Chondrocyte (in vitro differentiated cells): Measurements from ENCODE around the gene SLC2A4RG. TPM values are rescaled to one million over a fixed set of nuclear protein-coding genes. Genes with fewer than 3 reads are reported as not detected.

Experiments used
- DNase-seq: peaks from one replicate; pipeline ENCODE4 v3.0.0; 2021; ENCODE audit warnings: mixed read lengths, low spot score
- H3K27ac Mint-ChIP-seq: one replicate; pipeline ENCODE4 v1.8.0; 2021; ENCODE audit warnings: mild to moderate bottlenecking, moderate library complexity, mixed read lengths; ENCODE audit not compliant: unreplicated experiment
- H3K27me3 Mint-ChIP-seq: 2 replicates; pipeline ENCODE4 v1.8.0; 2021; ENCODE audit warnings: low read depth, mixed read lengths
- H3K36me3 Mint-ChIP-seq: 2 replicates; pipeline ENCODE4 v1.8.0; 2021; ENCODE audit warnings: low read depth, mixed read lengths
- H3K4me1 Mint-ChIP-seq: 2 replicates; pipeline ENCODE4 v1.8.0; 2021; ENCODE audit warnings: low read depth, mild to moderate bottlenecking, mixed read lengths
- H3K4me3 Mint-ChIP-seq: one replicate; pipeline ENCODE4 v1.8.0; 2021; ENCODE audit warnings: mild to moderate bottlenecking, moderate library complexity, mixed read lengths; ENCODE audit not compliant: unreplicated experiment
- H3K9me3 Mint-ChIP-seq: 2 replicates; pipeline ENCODE4 v1.8.0; 2021; ENCODE audit warnings: low read depth, mixed read lengths
- long read RNA-seq: library from polyadenylated mRNA; stranded (forward); transcript quantifications from one replicate; pipeline ENCODE4 v2.0.0, GENCODE V29; 2021
- total RNA-seq: library from RNA; stranded (reverse); gene quantifications from 3 replicates; pipeline ENCODE4 v1.2.1, GENCODE V29; 2021
- TF ChIP-seq, protein P1 (sequence below): fragments of 200-600 bp; sonication (generic); IDR thresholded peaks from 2 replicates; pipeline ENCODE4 v1.5.0; 2021; ENCODE audit warnings: antibody characterized with exemption, mild to moderate bottlenecking, moderate library complexity

SLC2A4RG gene
- 90.7 to 105 TPM (median 101 TPM) in 3 replicates for total RNA-seq
- long read RNA-seq, transcript SLC2A4RG-201 (8 exons, 1,731 nt) = major isoform, 31 of 45 reads
- long read RNA-seq, partial matches to known transcripts = 7 of 45 reads
- long read RNA-seq, other reads (novel, unspliced or antisense) = 6 of 45 reads

DNA sequence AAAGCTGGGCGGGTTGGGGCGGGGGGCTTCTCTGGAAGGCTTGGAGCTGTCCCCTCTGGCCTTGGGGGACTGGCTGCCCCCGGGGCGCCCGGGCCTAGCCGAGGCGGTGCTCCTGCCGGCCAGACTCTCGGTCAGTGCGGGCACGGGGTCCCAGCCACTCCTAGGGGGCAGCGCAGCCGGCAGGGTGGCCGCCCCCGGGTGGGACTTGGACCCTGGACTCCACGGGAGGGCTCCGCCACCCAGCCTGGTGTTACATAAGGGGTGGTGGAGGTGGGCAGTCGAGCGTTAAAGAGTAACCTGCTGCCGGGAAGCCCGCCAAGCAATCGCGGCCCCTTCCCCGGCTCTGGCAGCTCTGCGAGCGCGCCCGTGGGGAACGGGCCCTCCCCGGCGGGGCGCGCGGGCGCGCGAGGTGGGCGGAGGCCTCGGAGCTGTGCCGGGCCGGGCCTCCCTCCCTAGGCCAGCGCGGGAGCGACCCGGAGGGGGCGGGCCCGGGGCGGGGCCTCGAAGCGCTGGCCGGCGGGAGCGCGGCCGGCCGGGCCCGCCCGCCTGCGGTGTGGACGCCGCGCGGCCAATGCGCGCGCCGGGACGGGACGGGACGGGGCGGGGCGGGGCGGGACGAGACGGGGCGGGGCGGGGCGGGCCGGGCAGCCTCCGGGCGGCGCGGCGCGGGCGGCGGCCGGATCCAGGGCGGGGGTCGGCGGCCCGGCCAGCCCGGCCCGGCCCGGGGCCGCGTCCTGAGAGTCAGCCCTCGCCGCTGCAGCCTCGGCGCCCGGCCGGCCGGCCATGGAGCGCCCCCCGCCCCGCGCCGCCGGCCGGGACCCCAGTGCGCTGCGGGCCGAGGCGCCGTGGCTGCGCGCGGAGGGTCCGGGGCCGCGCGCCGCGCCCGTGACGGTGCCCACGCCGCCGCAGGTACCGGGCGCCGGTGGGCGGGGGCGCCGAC lies at the start of gene SLC2A4RG:
TSS of gene SLC2A4RG (plus strand) at position 647 of the 940 bp plus-strand sequence. CDS start at position 784, 137 bp downstream.
- no peak for DNase-seq
- H3K4me3 Mint-ChIP-seq = peak within 1 kb of the TSS; percentile 69

GRCh38 chr20:63690003-63690897 lies 49.3 kb upstream of the SLC2A4RG start:
- H3K4me1 Mint-ChIP-seq = peaks cover 12% of the 10 kb centered on the region
- no peaks in the 10 kb centered on the region for H3K9me3 Mint-ChIP-seq
- H3K4me3 Mint-ChIP-seq = no peak overlapping the region
- TF ChIP-seq, protein P1, sequence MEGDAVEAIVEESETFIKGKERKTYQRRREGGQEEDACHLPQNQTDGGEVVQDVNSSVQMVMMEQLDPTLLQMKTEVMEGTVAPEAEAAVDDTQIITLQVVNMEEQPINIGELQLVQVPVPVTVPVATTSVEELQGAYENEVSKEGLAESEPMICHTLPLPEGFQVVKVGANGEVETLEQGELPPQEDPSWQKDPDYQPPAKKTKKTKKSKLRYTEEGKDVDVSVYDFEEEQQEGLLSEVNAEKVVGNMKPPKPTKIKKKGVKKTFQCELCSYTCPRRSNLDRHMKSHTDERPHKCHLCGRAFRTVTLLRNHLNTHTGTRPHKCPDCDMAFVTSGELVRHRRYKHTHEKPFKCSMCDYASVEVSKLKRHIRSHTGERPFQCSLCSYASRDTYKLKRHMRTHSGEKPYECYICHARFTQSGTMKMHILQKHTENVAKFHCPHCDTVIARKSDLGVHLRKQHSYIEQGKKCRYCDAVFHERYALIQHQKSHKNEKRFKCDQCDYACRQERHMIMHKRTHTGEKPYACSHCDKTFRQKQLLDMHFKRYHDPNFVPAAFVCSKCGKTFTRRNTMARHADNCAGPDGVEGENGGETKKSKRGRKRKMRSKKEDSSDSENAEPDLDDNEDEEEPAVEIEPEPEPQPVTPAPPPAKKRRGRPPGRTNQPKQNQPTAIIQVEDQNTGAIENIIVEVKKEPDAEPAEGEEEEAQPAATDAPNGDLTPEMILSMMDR = no peak
- peaks cover 5% of the 10 kb centered on the region for H3K36me3 Mint-ChIP-seq
- no peak overlapping the region for H3K27ac Mint-ChIP-seq
- no peak for DNase-seq
- H3K27me3 Mint-ChIP-seq = no peaks in the 10 kb centered on the region

More for the DNA sequence above, at the start of gene SLC2A4RG:
- Mint-ChIP-seq H3K36me3 (peaks cover 3% of the 10 kb centered on the region), H3K27me3 (no peaks in the 10 kb centered on the region), H3K4me1 (peaks cover 3% of the 10 kb centered on the region), H3K27ac (peak within 1 kb of the TSS; percentile 8), H3K9me3 (no peaks in the 10 kb centered on the region)
- TF ChIP-seq, protein P1 = no peak

GRCh38 chr20:63690898-63691710 lies 48.5 kb upstream of the SLC2A4RG start:
- Mint-ChIP-seq H3K27me3 (no peaks in the 10 kb centered on the region), H3K36me3 (peaks cover 5% of the 10 kb centered on the region), H3K27ac (no peak overlapping the region), H3K9me3 (no peaks in the 10 kb centered on the region), H3K4me1 (peaks cover 12% of the 10 kb centered on the region), H3K4me3 (no peak overlapping the region)
- no peak for DNase-seq
- TF ChIP-seq, protein P1 = no peak

GRCh38 chr20:63691711-63692435 lies 47.7 kb upstream of the SLC2A4RG start:
- TF ChIP-seq, protein P1 = no peak
- H3K4me1 Mint-ChIP-seq = peaks cover 5% of the 10 kb centered on the region
- H3K9me3 Mint-ChIP-seq = no peaks in the 10 kb centered on the region
- DNase-seq = no peak
- H3K4me3 Mint-ChIP-seq = no peak overlapping the region
- H3K36me3 Mint-ChIP-seq = peaks cover 5% of the 10 kb centered on the region
- H3K27me3 Mint-ChIP-seq = no peaks in the 10 kb centered on the region
- H3K27ac Mint-ChIP-seq = no peak overlapping the region
